Psoas muscle (tissue), 8 donors: ENCODE results near the gene SMARCB1. TPM values are rescaled to one million over a fixed set of nuclear protein-coding genes. Genes with fewer than 3 reads are reported as not detected.

Experiments used
- ATAC-seq, 4 donors: fragments of 200-7000 bp; cut with Tn5 transposase; one replicate each; pipeline ENCODE4 v1.9.1; 2020; ENCODE audit warnings: moderate library complexity in 3 of 4, mild to moderate bottlenecking in 2 of 4
- DNase-seq, 2 donors: peaks; one replicate each; pipeline ENCODE4 v3.0.0-alpha.2; 2020
- H3K27ac ChIP-seq: fragments of 200-600 bp; one replicate; pipeline ENCODE4 v1.8.0; 2022
- H3K27me3 ChIP-seq, 3 donors: fragments of 200-600 bp in 1 of 3; one replicate each; pipeline versions ENCODE4 v1.6.1 to v1.8.0; 2013 to 2022; ENCODE audit warnings: low read length in 2 of 3, mild to moderate bottlenecking in 2 of 3, moderate library complexity in 1 of 3; ENCODE audit not compliant: insufficient read depth in 3 of 3
- H3K36me3 ChIP-seq, 2 donors: fragments of 200-600 bp in 1 of 2; one replicate each; pipeline versions ENCODE4 v1.6.1 to v1.8.0; 2013 to 2022; ENCODE audit warnings: low read depth in 1 of 2, mild to moderate bottlenecking in 1 of 2, moderate library complexity in 1 of 2; ENCODE audit not compliant: insufficient read depth in 1 of 2
- H3K4me1 ChIP-seq: fragments of 200-600 bp; one replicate; pipeline ENCODE4 v1.8.0; 2022
- H3K4me3 ChIP-seq: fragments of 200-600 bp; one replicate; pipeline ENCODE4 v1.8.0; 2022; ENCODE audit warnings: mild to moderate bottlenecking
- H3K9me3 ChIP-seq: fragments of 200-600 bp; one replicate; pipeline ENCODE4 v1.8.0; 2022
- CTCF ChIP-seq: fragments of 200-600 bp; IDR thresholded peaks from one replicate; pipeline ENCODE4 v1.8.0; 2022; ENCODE audit warnings: antibody characterized with exemption
- WGBS, 3 donors: extraction: QIAGEN DNeasy Blood & Tissue Kit; methylation state at CpG; one replicate each; pipeline versions ENCODE4 v1.1.6 to v1.1.7; 2013; 5-methylcytosine and 5-hydroxymethylcytosine counted together
- intact Hi-C, 2 donors: fragments of 100-400 bp; cut with DNase I; formaldehyde crosslinking; loops; one replicate each; pipeline versions ENCODE4 v1.11.0 to v1.14.2; 2022
- polyA plus RNA-seq, 3 donors: library from polyadenylated mRNA; stranded (reverse); fragments of 200-250 nt; gene quantifications; one replicate each; pipeline ENCODE4 v1.2.3, GENCODE V29; 2013
- total RNA-seq, 4 donors: library from RNA; stranded (reverse); fragmentation: NEBNext Ultra II Directional in 2 of 4; extraction: Animal tissue kit (Norgen Biotek cat#: 25700) in 2 of 4; gene quantifications; one replicate each; pipeline versions ENCODE4 v1.2.1 to v1.2.4, GENCODE V29; 2021 to 2023
- donor health status: healthy with polysubstance abuse.
- donor health status: DM: no; HTN: no; CAD: no; lungs with moderate emphysema.
- donor health status: Bipolar disorder and iron deficiency.
- donor health status: healthy.
- donor health status: DM: yes; HTN: yes; CAD: no.
- donor health status: DM: no; HTN: no; CAD: no.
- donor health status: DM: no; HTN: no; CAD: no.
- donor health status: DM: yes; HTN: yes; CAD: no.

SMARCB1 gene
- total and polyA plus RNA-seq, 7 donors = 20.7 to 76.6 (median 38.4) TPM

GRCh38 chr22:23777776-23778576 is 8.8 kb upstream of the SMARCB1 start:
- Histone ChIP-seq H3K36me3 (no peaks in the 10 kb centered on the region), H3K27ac (no peak overlapping the region), H3K9me3 (no peaks in the 10 kb centered on the region), H3K27me3 (no peaks in the 10 kb centered on the region), H3K4me1 (peaks cover 6% of the 10 kb centered on the region), H3K4me3 (no peak overlapping the region)
- DNase-seq (no peak), ATAC-seq (no peak)
- intact Hi-C loops = no loop called here
- 79 to 82% (median 81%) methylated on average over 10 to 11 of the region's 11 CpGs for WGBS, 3 donors
- no peak for TF ChIP-seq CTCF

- ATAC-seq (no peak), DNase-seq (no peak)
- Histone ChIP-seq H3K9me3 (no peaks in the 10 kb centered on the region), H3K27ac (no peak overlapping the region), H3K27me3 (no peaks in the 10 kb centered on the region), H3K36me3 (no peaks in the 10 kb centered on the region), H3K4me1 (peaks cover under 1% of the 10 kb centered on the region), H3K4me3 (no peak overlapping the region)
- 90 to 93% (median 91%) methylated on average over 3 of the region's 3 CpGs for WGBS, 3 donors
- no peak for TF ChIP-seq CTCF
- intact Hi-C loops = no loop called here
Measured at GRCh38 chr22:23778577-23778900, 8.2 kb upstream of the SMARCB1 start.

- Histone ChIP-seq H3K4me3 (no peak overlapping the region), H3K9me3 (no peaks in the 10 kb centered on the region), H3K27ac (no peak overlapping the region), H3K4me1 (no peaks in the 10 kb centered on the region), H3K36me3 (no peaks in the 10 kb centered on the region), H3K27me3 (no peaks in the 10 kb centered on the region)
- 90 to 91% (median 91%) methylated on average over 15 to 16 of the region's 16 CpGs for WGBS, 3 donors
- intact Hi-C loops = no loop called here
- no peak for TF ChIP-seq CTCF
- DNase-seq = no peak
- no peak for ATAC-seq
Measured at GRCh38 chr22:23779083-23779482, 7.7 kb upstream of the SMARCB1 start.

- Histone ChIP-seq H3K27me3 (no peaks in the 10 kb centered on the region), H3K36me3 (no peaks in the 10 kb centered on the region), H3K9me3 (no peaks in the 10 kb centered on the region), H3K27ac (no peak overlapping the region), H3K4me3 (no peak overlapping the region), H3K4me1 (no peaks in the 10 kb centered on the region)
- intact Hi-C loops = no loop called here
- ATAC-seq = no peak
- WGBS, 3 donors = 89 to 96% (median 92%) methylated on average over 5 of the region's 5 CpGs
- DNase-seq = no peak
- no peak for TF ChIP-seq CTCF
Measured at GRCh38 chr22:23779731-23780130, 7.0 kb upstream of the SMARCB1 start.
